Ascending aorta (tissue), 2 donors: ENCODE data around the gene AMDHD2. TPM values are rescaled to one million over a fixed set of nuclear protein-coding genes. Genes with fewer than 3 reads are reported as not detected.
"Not testable (repeated sequence)": the region's sequence is repeated elsewhere in the genome, so short reads cannot be mapped to it uniquely, and the experiment has no call there.

Experiments
- DNase-seq, 2 donors: peaks; one replicate each; pipeline ENCODE4 v3.0.0-alpha.2; 2019; ENCODE audit warnings: low spot score in 2 of 2
- H3K27ac ChIP-seq, 2 donors: fragments of 200-600 bp; sonication (generic); one replicate each; pipeline ENCODE4 v1.5.1; 2016 to 2017; ENCODE audit warnings: mild to moderate bottlenecking in 1 of 2
- H3K27me3 ChIP-seq: fragments of 200-600 bp; sonication (generic); one replicate; pipeline ENCODE4 v1.5.1; 2017
- H3K36me3 ChIP-seq, 2 donors: fragments of 200-600 bp; sonication (generic); one replicate each; pipeline ENCODE4 v1.5.1; 2016
- H3K4me1 ChIP-seq, 2 donors: fragments of 200-600 bp; sonication (generic); one replicate each; pipeline ENCODE4 v1.5.1; 2016 to 2017; ENCODE audit warnings: mild to moderate bottlenecking in 1 of 2
- H3K4me3 ChIP-seq, 2 donors: fragments of 200-600 bp; sonication (generic); one replicate each; pipeline ENCODE4 v1.5.1; 2016 to 2017; ENCODE audit warnings: mild to moderate bottlenecking in 1 of 2
- H3K9me3 ChIP-seq, 2 donors: fragments of 200-600 bp; sonication (generic); one replicate each; pipeline ENCODE4 v1.5.1; 2016
- CTCF ChIP-seq, 3 experiments: fragments of 200-600 bp in 2 of 3; fragments of 450-650 bp in 1 of 3; sonication (generic) in 2 of 3; IDR thresholded peaks; one replicate each; pipeline ENCODE4 v1.5.1; 2016 to 2019; ENCODE audit warnings: antibody characterized with exemption in 3 of 3, mild to moderate bottlenecking in 1 of 3, moderate library complexity in 1 of 3
- intact Hi-C: fragments of 100-400 bp; cut with DNase I; formaldehyde crosslinking; loops from one replicate; pipeline ENCODE4 v1.15.1; 2023
- total RNA-seq: library from RNA; depleted of rRNA; stranded (reverse); fragments of >200 nt; gene quantifications from one replicate; pipeline ENCODE4 v1.1.0, GENCODE V29; 2016

AMDHD2 gene
- total RNA-seq, 1 donor from 2014 or later = 16.1 TPM

- H3K4me3 ChIP-seq = peak overlapping the region; percentile 68 to 76
- DNase-seq = no peak
- H3K4me1 ChIP-seq = peaks cover 21 to 26% of the 10 kb centered on the region in 2 donors
- H3K9me3 ChIP-seq = no peaks in the 10 kb centered on the region
- peaks cover 12% of the 10 kb centered on the region for H3K27me3 ChIP-seq
- intact Hi-C loops = loop anchor here (1.0 kb wide), 2 partner anchors 26 to 46 kb away; partner anchors contain the start of gene CCNF
- TF ChIP-seq CTCF (IDR thresholded peaks at IDR 0.05) = no peak
- H3K36me3 ChIP-seq = no peaks in the 10 kb centered on the region
- H3K27ac ChIP-seq = no peak overlapping the region
Observed at GRCh38 chr16:2475413-2476344, 44.5 kb upstream of the AMDHD2 start.

DNA sequence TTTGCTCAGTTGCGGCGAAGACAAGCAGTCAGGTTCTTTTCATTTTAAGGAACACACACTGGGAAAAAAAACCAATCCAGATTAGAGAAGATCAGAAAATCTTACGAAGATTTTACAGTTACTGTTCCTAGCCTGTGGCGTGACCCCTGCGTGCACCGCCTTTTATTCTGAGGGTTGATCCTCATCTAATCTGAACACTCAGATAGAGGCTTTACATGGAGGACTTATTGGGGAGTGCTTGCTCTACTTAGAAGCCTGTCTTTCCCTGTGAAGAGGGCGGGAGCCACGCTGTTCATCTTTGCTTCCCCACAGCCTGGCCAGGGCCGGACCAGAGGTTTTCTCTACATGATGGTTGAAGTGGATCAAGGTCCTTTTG is 43.8 kb upstream of the AMDHD2 start:
- peaks cover 12% of the 10 kb centered on the region for H3K27me3 ChIP-seq
- no peak for TF ChIP-seq CTCF (IDR thresholded peaks at IDR 0.05)
- H3K27ac ChIP-seq = no peak overlapping the region
- no peak for DNase-seq
- no peak overlapping the region for H3K4me3 ChIP-seq
- H3K9me3 ChIP-seq = no peaks in the 10 kb centered on the region
- intact Hi-C loops = no loop called here
- peaks cover 21% of the 10 kb centered on the region in 2 donors for H3K4me1 ChIP-seq
- H3K36me3 ChIP-seq = no peaks in the 10 kb centered on the region

GRCh38 chr16:2476741-2477140 is 43.4 kb upstream of the AMDHD2 start:
- no peak for DNase-seq
- no peak overlapping the region for H3K27ac ChIP-seq
- H3K4me1 ChIP-seq = peaks cover 17% of the 10 kb centered on the region in 2 donors
- no peak for TF ChIP-seq CTCF (IDR thresholded peaks at IDR 0.05)
- no peaks in the 10 kb centered on the region for H3K36me3 ChIP-seq
- no peaks in the 10 kb centered on the region for H3K9me3 ChIP-seq
- peaks cover 9% of the 10 kb centered on the region for H3K27me3 ChIP-seq
- intact Hi-C loops = no loop called here
- H3K4me3 ChIP-seq = no peak overlapping the region

- peaks cover 15 to 16% of the 10 kb centered on the region in 2 donors for H3K4me1 ChIP-seq
- TF ChIP-seq CTCF (IDR thresholded peaks at IDR 0.05) = no peak
- no peak for DNase-seq
- intact Hi-C loops = no loop called here
- H3K9me3 ChIP-seq = no peaks in the 10 kb centered on the region
- no peaks in the 10 kb centered on the region for H3K36me3 ChIP-seq
- H3K27ac ChIP-seq = no peak overlapping the region
- H3K27me3 ChIP-seq = peaks cover 3% of the 10 kb centered on the region
- H3K4me3 ChIP-seq = no peak overlapping the region
Observed at GRCh38 chr16:2477327-2477726, 42.8 kb upstream of the AMDHD2 start.

- intact Hi-C loops = no loop called here
- Histone ChIP-seq H3K9me3 (no peaks in the 10 kb centered on the region), H3K4me3 (no peak overlapping the region), H3K27me3 (no peaks in the 10 kb centered on the region), H3K4me1 (peaks cover 16 to 25% of the 10 kb centered on the region in 2 donors), H3K36me3 (no peaks in the 10 kb centered on the region), H3K27ac (no peak overlapping the region)
- no peak for DNase-seq
- no peak for TF ChIP-seq CTCF (IDR thresholded peaks at IDR 0.05)
Observed at GRCh38 chr16:2478279-2478678, 41.9 kb upstream of the AMDHD2 start.

GRCh38 chr16:2479996-2480395 is 40.2 kb upstream of the AMDHD2 start:
- H3K27me3 ChIP-seq, H3K27ac ChIP-seq, DNase-seq, H3K36me3 ChIP-seq, H3K9me3 ChIP-seq, intact Hi-C loops, H3K4me3 ChIP-seq: not testable (repeated sequence)
- H3K4me1 ChIP-seq = peaks cover 18 to 25% of the 10 kb centered on the region in 2 donors
